ENCODE results near the gene OR2G2.

DNA sequence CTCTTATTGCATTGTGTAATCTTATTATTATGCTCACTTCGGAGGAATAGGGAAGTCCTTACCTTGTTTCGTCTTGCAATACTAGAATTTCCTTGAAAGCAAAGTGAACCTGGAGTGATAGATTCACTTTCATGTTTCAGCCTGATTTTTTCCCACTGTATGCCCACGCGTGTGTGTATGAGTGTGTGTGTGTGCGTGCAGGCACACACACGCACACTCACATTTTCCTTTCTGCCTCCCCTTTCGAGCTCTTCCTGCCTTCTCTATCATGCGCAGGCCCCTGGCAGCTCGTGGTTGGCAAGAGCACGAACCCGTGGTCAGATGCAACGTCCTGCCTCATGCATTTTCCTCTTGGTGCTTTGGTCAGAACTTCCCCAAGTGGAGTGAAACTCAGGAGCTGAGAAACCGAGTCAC, 39.4 kb upstream of the OR2G2 start, which contains the start of gene GCSAML:
- TF ChIP-seq POLR2A (IDR thresholded peaks at IDR 0.05) (no peak), POLR2AphosphoS5 (IDR thresholded peaks at IDR 0.05; ENCODE audit: insufficient read depth in 1 of 2, low read depth in 1 of 2) (no peak), CTCF (IDR thresholded peaks at IDR 0.05) (no peak)
